ENCODE results near the gene AGPAT2.

GRCh38 chr9:136627703-136628102 lies 59.6 kb downstream of the AGPAT2 start:
- no peak for TF ChIP-seq CTCF (IDR thresholded peaks at IDR 0.05; ENCODE audit: borderline replicate concordance, extremely low read depth, low read length, poor library complexity, severe bottlenecking)
- no peak for TF ChIP-seq EZH2 (IDR thresholded peaks at IDR 0.05; ENCODE audit: borderline replicate concordance, low read depth, low read length, severe bottlenecking)

Measured in DND-41 (cell line).